Colonic mucosa (tissue), 4 donors: Measurements from ENCODE around the gene ACAA2. TPM values are rescaled to one million over a fixed set of nuclear protein-coding genes. Genes with fewer than 3 reads are reported as not detected.

Experiments
- DNase-seq: peaks from one replicate; pipeline ENCODE4 v3.0.0-alpha.2; 2020
- H3K27ac ChIP-seq: fragments of 200-600 bp; one replicate; pipeline ENCODE4 v1.8.0; 2021
- H3K27me3 ChIP-seq: fragments of 200-600 bp; one replicate; pipeline ENCODE4 v1.8.0; 2021
- H3K36me3 ChIP-seq: fragments of 200-600 bp; one replicate; pipeline ENCODE4 v1.8.0; 2021
- H3K4me1 ChIP-seq: fragments of 200-600 bp; one replicate; pipeline ENCODE4 v1.8.0; 2021; ENCODE audit warnings: mild to moderate bottlenecking
- H3K4me3 ChIP-seq: fragments of 200-600 bp; one replicate; pipeline ENCODE4 v1.8.0; 2021
- H3K9ac ChIP-seq, 2 donors: one replicate each; pipeline ENCODE4 v1.7.0; 2013; ENCODE audit warnings: control low read depth in 2 of 2, low read depth in 2 of 2, low read length in 2 of 2
- H3K9me3 ChIP-seq: fragments of 200-600 bp; one replicate; pipeline ENCODE4 v1.8.0; 2021
- CTCF ChIP-seq: fragments of 200-600 bp; IDR thresholded peaks from one replicate; pipeline ENCODE4 v1.8.0; 2022; ENCODE audit warnings: antibody characterized with exemption, mild to moderate bottlenecking
- intact Hi-C: fragments of 100-400 bp; cut with DNase I; formaldehyde crosslinking; loops from one replicate; pipeline ENCODE4 v1.14.1; 2022
- total RNA-seq, 2 donors: library from RNA; stranded (reverse); fragmentation: NEBNext Ultra II Directional in 1 of 2; extraction: Animal tissue kit (Norgen Biotek cat#: 25700) in 1 of 2; gene quantifications; one replicate each; pipeline ENCODE4 v1.2.1, GENCODE V29; 2021
- donor health status: healthy.
- donor health status: DM: no; HTN: no; CAD: no.
- donor health status: DM: no; HTN: no; CAD: no.

The ACAA2 gene
- total RNA-seq, 2 donors from 2014 or later, result 152 to 276 TPM

- no peak overlapping the region for H3K9ac ChIP-seq
- no peaks in the 10 kb centered on the region for H3K4me1 ChIP-seq
- no peaks in the 10 kb centered on the region for H3K9me3 ChIP-seq
- intact Hi-C loops, result loop anchor here (5.0 kb wide), 2 partner anchors 210 to 255 kb away; no protein-coding TSS in a partner anchor
- no peaks in the 10 kb centered on the region for H3K36me3 ChIP-seq
- H3K27ac ChIP-seq, result no peak overlapping the region
- DNase-seq, result no peak
- no peak for TF ChIP-seq CTCF
- no peaks in the 10 kb centered on the region for H3K27me3 ChIP-seq
- H3K4me3 ChIP-seq, result no peak overlapping the region
Measured at GRCh38 chr18:49767111-49768050, 46.0 kb downstream of the ACAA2 start.

- intact Hi-C loops, result loop anchor here (5.0 kb wide), 2 partner anchors 209 to 254 kb away; no protein-coding TSS in a partner anchor
- Histone ChIP-seq H3K9me3 (no peaks in the 10 kb centered on the region), H3K4me3 (no peak overlapping the region), H3K27me3 (no peaks in the 10 kb centered on the region), H3K36me3 (no peaks in the 10 kb centered on the region), H3K4me1 (no peaks in the 10 kb centered on the region), H3K9ac (no peak overlapping the region), H3K27ac (no peak overlapping the region)
- no peak for DNase-seq
- no peak for TF ChIP-seq CTCF
Measured at GRCh38 chr18:49766646-49767045, 46.7 kb downstream of the ACAA2 start.

DNA sequence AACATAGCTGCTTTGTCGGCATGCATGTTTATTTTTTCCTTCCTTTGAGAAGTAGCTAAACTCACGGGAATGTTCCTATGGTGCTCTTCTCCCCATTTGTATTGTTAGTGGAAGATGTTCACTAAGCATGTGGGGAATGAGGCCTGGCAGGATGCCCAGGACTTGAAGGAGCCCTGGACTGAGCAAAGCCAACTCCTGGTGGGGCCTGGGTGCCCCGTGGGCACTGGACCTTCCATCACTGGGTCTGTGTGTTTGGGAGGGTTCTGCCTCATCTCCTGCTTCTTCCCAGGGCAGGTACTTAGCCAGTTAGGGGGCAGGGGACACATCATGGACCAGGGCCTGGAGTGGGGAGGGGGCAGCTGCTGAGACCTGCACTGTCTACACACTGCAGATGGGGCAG lies 49.3 kb downstream of the ACAA2 start:
- Histone ChIP-seq H3K9ac (no peak overlapping the region), H3K27ac (no peak overlapping the region), H3K4me1 (no peaks in the 10 kb centered on the region), H3K4me3 (no peak overlapping the region), H3K36me3 (no peaks in the 10 kb centered on the region), H3K9me3 (no peaks in the 10 kb centered on the region), H3K27me3 (no peaks in the 10 kb centered on the region)
- no peak for TF ChIP-seq CTCF
- DNase-seq, result no peak
- intact Hi-C loops, result no loop called here

DNA sequence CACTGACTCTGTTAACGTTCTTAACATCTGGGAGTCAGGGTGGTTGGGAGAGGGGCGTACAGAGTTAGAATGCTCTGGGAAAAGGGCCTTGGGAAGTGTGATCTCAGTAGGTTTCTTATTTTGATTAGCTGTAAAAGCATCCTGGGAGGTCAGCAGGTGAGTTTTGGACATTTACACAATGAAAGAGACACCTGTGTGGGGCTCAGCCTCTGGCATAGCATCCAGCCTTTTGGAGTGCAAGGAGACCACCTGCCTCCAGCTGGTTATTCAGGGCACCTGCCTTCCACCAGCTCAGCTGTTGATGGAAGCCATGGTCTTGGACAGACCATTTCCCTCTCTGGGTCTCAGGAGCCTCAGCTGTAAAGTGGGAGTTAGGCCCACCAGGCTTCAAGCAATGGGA lies 49.7 kb downstream of the ACAA2 start:
- no peaks in the 10 kb centered on the region for H3K27me3 ChIP-seq
- no peak overlapping the region for H3K27ac ChIP-seq
- no peak overlapping the region for H3K4me3 ChIP-seq
- H3K36me3 ChIP-seq, result no peaks in the 10 kb centered on the region
- H3K9me3 ChIP-seq, result no peaks in the 10 kb centered on the region
- TF ChIP-seq CTCF, result no peak
- no peak for DNase-seq
- H3K9ac ChIP-seq, result no peak overlapping the region
- H3K4me1 ChIP-seq, result no peaks in the 10 kb centered on the region
- intact Hi-C loops, result no loop called here

DNA sequence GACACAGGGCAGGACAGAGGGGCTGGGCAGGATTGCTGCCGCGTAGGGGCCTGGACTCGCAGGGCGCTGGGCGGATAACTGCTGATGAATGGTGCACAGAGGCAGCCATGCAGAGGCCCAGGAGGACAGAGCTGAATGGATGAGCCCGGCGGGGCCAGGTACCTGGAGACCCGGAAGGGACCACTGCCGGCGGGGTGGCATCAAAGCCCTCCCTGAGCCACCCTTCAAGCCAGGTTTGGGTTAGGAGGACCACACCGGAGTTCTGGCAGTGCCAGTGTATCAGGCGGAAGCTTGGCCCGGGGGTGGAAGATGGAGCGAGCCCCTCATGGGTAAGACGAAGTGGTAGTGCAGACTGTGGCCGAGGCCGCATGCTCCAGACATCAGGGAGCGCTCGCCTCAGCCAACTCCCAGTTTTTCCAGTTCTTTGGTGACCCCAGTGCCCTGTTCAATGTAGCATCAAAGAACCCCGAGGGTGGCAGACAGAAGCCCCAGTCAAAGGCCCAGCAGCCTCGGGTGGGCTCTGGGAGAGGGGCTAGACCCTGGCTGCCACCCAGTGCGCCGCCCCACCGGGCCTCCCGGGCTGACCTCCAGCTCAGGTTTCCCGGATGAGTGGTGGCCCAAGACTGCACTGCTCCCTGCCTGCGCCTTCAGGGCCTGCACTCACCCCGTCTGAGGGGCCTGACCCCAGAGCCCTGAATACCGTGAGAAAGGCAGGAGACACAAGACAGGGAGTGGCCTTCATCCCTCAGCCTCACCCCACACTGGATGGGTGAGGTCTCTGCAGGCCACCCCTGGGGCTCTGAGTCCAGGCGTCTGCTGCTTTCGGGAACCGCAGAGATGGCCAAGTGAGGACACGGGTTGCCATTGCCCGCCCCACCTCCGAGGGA lies 50.9 kb downstream of the ACAA2 start:
- intact Hi-C loops, result no loop called here
- Histone ChIP-seq H3K27ac (no peak overlapping the region), H3K4me1 (no peaks in the 10 kb centered on the region), H3K9me3 (no peaks in the 10 kb centered on the region), H3K9ac (no peak overlapping the region), H3K27me3 (no peaks in the 10 kb centered on the region), H3K36me3 (no peaks in the 10 kb centered on the region), H3K4me3 (no peak overlapping the region)
- no peak for DNase-seq
- no peak for TF ChIP-seq CTCF
